ENCODE measurements around the gene LMX1B. TPM values are rescaled to one million over a fixed set of nuclear protein-coding genes. Genes with fewer than 3 reads are reported as not detected.

The LMX1B gene
- total and polyA plus RNA-seq, 2 donors (not counting 3 experiments of a cell fraction or from before 2014, with no cell fraction given), result not detected

- Histone ChIP-seq H4K20me1 (replicated peaks; ENCODE audit: control insufficient read depth, extremely low read depth, insufficient read depth, low read length) (no peaks in the 10 kb centered on the region), H3K9me3 (replicated peaks; ENCODE audit: control insufficient read depth, insufficient read depth, low read length) (no peaks in the 10 kb centered on the region), H3K9ac (replicated peaks; ENCODE audit: extremely low read depth, insufficient read depth, low read length) (no peak overlapping the region), H3K4me1 (ENCODE audit: control insufficient read depth, extremely low read depth, insufficient read depth, low read length) (no peaks in the 10 kb centered on the region), H3K27ac (ENCODE audit: insufficient read depth, low read depth, low read length) (no peak overlapping the region), H3K79me2 (ENCODE audit: control insufficient read depth, insufficient read depth, low read length) (no peaks in the 10 kb centered on the region), H3K9me1 (replicated peaks; ENCODE audit: control insufficient read depth, extremely low read depth, insufficient read depth, low read length) (no peaks in the 10 kb centered on the region), H3K4me2 (ENCODE audit: insufficient read depth, low read length) (no peak overlapping the region), H2AFZ (ENCODE audit: low read depth, low read length) (no peak overlapping the region), H3K36me3 (ENCODE audit: control insufficient read depth in 2 of 2, extremely low read depth in 1 of 2, insufficient read depth in 2 of 2, low read length in 2 of 2) (no peaks in the 10 kb centered on the region), H3K27me3 (ENCODE audit: control insufficient read depth in 2 of 2, insufficient read depth in 2 of 2, low read length in 2 of 2) (peaks cover 0 to 5% of the 10 kb centered on the region in 2 experiments), H3K4me3 (replicated peaks in 1 of 3; ENCODE audit: insufficient read depth in 1 of 3, low read depth in 1 of 3, low read length in 3 of 3) (no peak overlapping the region)
- FAIRE-seq (no peak), DNase-seq (ENCODE audit: low read depth, low spot score) (no peak)
- POLR2A ChIA-PET, result no interaction called here
- dilution Hi-C loops (cut with MboI; ENCODE audit: extremely low pct_ligation_motif_present, low sequenced_read_pairs) (no loop called here), intact Hi-C loops (cut with micrococcal nuclease) (no loop called here)
- TF ChIP-seq JUN (IDR thresholded peaks at IDR 0.05; ENCODE audit: borderline replicate concordance, insufficient read depth, insufficient read length, low read depth) (no peak), MAX (IDR thresholded peaks at IDR 0.05; ENCODE audit: insufficient read depth, insufficient read length) (no peak), EZH2 (IDR thresholded peaks at IDR 0.05; ENCODE audit: borderline replicate concordance, low read depth, low read length, severe bottlenecking) (no peak), CTCF (IDR thresholded peaks at IDR 0.05; ENCODE audit: extremely low read depth in 1 of 2, insufficient read depth in 1 of 2, low read depth in 1 of 2, low read length in 2 of 2) (no peak), POLR2AphosphoS5 (IDR thresholded peaks at IDR 0.05; ENCODE audit: insufficient read depth, low read depth, low read length) (no peak), MYC (IDR thresholded peaks at IDR 0.05; ENCODE audit: low read depth, low read length) (no peak), GATA2 (IDR thresholded peaks at IDR 0.05; ENCODE audit: insufficient read depth, insufficient read length, low read depth, low read length) (no peak), POLR2A (IDR thresholded peaks at IDR 0.05; ENCODE audit: low read depth, low read length) (no peak)
- CTCF ChIA-PET, result interaction anchor here (0.6 to 11.3 kb wide), 7 partner anchors 9 to 80 kb away, joined by 3 to 675 read pairs (median 3); no protein-coding TSS in a partner anchor
- BruUV-seq (replicated peaks), result no TSS peak
Measured at GRCh38 chr9:126700903-126701812, 87.4 kb downstream of the LMX1B start.

All from endothelial cell of umbilical vein (primary cell).